GM12873 (cell line): ENCODE measurements around the gene ELAC1.

ENCODE experiments used
- TF ChIP-seq, protein P1 (sequence below): IDR thresholded peaks from 2 replicates; pipeline ENCODE4 v1.5.1; 2012; ENCODE audit warnings: low read depth, mild to moderate bottlenecking, moderate library complexity, low read length, control low read depth; ENCODE audit not compliant: insufficient read depth; ENCODE audit errors: missing control alignments

The ELAC1 gene

DNA sequence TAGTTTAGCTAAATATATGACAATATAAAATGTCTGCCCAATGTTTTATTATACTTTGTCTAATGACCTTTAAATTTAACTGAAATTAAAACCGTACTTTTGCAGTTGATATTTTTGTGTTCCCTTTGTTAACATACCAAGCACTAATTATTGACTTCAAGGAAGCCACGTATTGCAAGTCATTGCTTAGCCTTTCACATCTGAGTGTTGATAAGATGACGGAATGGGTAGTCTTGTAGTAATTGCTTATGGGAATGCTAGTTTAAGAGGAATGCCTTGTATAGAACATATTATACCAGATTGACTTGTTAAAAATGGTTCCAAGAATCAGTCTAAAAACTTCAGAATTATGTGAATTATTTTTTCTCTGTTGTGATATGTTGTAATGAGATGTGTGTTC lies 14.0 kb upstream of the ELAC1 start:
- TF ChIP-seq, protein P1, sequence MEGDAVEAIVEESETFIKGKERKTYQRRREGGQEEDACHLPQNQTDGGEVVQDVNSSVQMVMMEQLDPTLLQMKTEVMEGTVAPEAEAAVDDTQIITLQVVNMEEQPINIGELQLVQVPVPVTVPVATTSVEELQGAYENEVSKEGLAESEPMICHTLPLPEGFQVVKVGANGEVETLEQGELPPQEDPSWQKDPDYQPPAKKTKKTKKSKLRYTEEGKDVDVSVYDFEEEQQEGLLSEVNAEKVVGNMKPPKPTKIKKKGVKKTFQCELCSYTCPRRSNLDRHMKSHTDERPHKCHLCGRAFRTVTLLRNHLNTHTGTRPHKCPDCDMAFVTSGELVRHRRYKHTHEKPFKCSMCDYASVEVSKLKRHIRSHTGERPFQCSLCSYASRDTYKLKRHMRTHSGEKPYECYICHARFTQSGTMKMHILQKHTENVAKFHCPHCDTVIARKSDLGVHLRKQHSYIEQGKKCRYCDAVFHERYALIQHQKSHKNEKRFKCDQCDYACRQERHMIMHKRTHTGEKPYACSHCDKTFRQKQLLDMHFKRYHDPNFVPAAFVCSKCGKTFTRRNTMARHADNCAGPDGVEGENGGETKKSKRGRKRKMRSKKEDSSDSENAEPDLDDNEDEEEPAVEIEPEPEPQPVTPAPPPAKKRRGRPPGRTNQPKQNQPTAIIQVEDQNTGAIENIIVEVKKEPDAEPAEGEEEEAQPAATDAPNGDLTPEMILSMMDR: no peak

DNA sequence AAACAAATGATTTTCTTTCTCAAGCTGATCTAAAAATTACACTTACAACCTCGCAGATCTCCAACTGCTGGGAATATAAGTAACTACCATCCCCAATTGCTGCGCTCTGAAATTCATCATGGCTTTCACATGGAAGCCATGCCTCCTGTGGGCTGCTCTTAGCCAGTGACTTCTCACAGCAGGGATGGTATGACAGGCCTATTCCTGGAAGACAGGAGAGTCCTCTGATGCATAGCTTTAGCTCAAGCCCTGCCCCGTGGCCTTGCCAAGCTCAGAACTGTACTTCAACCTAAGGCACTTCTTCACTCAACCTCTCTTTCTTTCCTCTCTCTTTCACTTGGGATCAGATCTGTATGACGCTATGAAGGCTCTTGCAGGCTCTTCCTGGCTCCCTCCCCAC lies 12.6 kb upstream of the ELAC1 start:
- TF ChIP-seq, protein P1: no peak

DNA sequence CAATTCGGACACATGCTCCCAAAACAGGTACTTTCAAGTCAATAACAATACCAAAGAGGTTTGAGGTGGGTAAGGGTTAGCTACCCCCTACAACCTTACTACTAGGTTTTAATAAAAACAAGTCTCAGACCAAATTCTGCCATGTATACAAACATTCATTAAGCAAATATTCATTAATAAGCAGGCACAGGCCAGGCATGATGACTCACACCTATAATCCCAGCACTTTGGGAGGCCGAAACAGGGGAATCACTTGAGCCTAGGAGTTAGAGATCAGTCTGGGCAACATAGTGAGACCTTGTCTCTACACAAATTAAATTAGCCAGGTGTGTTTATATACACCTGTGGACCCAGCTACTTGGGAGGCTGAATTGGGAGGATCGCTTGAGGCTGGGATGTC lies 11.7 kb upstream of the ELAC1 start:
- TF ChIP-seq, protein P1: no peak

DNA sequence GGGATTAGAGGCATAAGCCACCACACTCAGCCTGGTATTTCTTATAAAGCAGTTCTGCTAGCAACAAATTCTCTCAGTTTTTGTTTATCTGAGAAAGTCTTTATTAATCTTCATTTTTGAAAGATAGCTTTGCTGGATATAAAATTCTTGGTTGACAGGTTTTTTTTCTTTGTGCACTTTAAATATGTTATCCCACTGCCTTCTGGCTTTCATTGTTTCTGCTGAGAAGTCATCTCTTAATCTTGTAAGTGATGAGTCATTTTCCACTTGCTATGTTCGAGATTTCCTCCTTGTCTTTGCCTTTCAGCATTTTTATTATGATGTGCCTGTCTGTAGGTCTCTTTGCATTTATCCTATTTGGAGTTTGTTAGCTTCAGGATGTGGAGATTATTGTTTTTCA lies 5.9 kb upstream of the ELAC1 start:
- TF ChIP-seq, protein P1: no peak

DNA sequence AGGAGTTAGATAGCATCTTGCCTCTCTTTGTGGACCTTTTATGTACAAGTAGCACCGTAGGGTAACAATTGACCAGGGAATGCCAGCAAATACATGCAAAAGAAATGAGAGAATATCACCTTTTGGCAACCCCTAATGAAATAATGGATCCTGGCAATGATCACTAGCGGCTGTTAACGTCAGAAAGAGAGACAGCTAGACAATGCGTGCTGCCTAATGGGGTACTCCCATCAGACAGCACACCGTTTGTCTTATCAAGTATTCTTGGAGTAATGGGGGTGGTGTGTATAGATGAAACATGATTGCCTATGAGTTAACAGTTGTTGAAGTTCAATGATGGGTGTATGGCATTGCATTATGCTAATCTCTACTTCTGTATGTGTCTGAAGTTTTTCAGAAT lies 1.6 kb downstream of the ELAC1 start:
- TF ChIP-seq, protein P1: no peak

DNA sequence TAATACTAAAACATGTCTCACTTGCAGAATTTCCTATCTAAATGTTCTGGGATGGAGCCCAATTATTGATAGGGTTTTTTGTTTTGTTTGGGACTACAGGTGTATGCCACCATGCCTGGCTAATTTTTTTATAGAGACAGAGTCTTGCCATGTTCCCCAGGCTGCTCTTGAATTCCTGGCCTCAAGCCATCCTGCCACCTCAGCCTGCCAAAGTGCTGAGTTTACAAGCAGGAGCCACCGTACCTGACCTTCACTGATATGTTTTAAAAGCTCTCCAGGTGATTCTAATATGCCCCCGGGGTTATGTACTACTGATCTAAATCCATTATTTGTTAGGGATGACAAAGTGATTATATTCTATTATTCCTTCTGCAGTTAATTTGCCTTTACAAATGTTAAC lies 2.2 kb downstream of the ELAC1 start:
- TF ChIP-seq, protein P1: no peak

DNA sequence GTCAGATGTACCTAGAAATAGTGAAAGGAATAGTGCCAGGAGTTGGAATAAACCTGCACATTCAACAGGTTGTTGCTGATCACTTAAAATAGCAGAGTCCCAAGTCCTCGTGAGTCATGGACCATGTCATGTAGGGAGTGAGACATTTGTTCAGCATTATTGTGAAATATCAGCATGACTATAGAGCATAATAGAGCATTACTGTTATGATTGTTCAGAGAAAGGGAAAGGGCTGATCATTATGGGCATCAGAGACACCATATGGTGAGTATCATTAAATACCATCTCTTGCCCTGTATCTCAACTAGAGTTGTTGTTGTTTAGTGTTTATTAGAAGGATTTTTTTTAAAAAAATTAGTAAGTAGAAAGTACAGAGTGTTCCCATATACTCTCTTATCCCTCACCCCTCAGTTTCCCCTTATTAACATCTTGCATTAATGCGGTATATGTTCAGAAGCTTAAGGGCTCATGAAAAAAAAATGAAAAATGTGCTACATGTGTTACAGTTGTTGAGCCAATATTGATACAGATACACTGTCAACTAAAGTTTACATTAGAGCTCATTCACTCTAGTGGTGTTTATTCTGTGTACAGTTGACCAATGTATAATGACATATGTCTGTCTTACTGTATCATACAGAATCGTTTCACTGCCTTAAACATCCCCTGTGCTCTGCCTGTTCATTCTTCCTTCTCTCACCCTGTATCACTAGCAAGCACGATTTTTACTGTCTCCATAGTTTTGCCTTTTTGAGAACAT lies 5.7 kb downstream of the ELAC1 start:
- TF ChIP-seq, protein P1: no peak
